Astrocyte (in vitro differentiated cells and primary cell): Measurements from ENCODE around the gene FAM110D. TPM values are rescaled to one million over a fixed set of nuclear protein-coding genes. Genes with fewer than 3 reads are reported as not detected.
A peak's percentile ranks its signal among the peaks of the same experiment; 100 is the strongest.

ENCODE experiments used
- DNase-seq: peaks from one replicate; pipeline ENCODE4 v3.0.0-alpha.2; 2010; ENCODE audit warnings: low read depth
- FAIRE-seq: peaks from 2 replicates; lab custom pipeline; 2011; peaks lifted over from hg19 to GRCh38; lab: Jason Lieb, UNC
- H2AFZ ChIP-seq: 2 replicates; pipeline ENCODE4 v1.6.0; 2012; ENCODE audit warnings: low read depth, low read length, inconsistent platforms
- H3K27ac ChIP-seq: 2 replicates; pipeline ENCODE4 v1.5.1; 2011; ENCODE audit warnings: low read depth, low read length, inconsistent platforms
- H3K27me3 ChIP-seq: 2 replicates; pipeline ENCODE4 v1.6.0; 2011; ENCODE audit warnings: low read length, inconsistent platforms; ENCODE audit not compliant: insufficient read depth
- H3K36me3 ChIP-seq: 2 replicates; pipeline ENCODE4 v1.5.1; 2011; ENCODE audit warnings: low read length, inconsistent platforms; ENCODE audit not compliant: insufficient read depth
- H3K4me1 ChIP-seq: 2 replicates; pipeline ENCODE4 v1.5.1; 2011; ENCODE audit warnings: low read length, inconsistent platforms; ENCODE audit not compliant: insufficient read depth
- H3K4me2 ChIP-seq: 2 replicates; pipeline ENCODE4 v1.6.0; 2012; ENCODE audit warnings: low read length, inconsistent platforms
- H3K4me3 ChIP-seq: 2 replicates; pipeline ENCODE4 v1.5.1; 2011; ENCODE audit warnings: low read depth, mild to moderate bottlenecking, low read length, inconsistent platforms; ENCODE audit not compliant: insufficient read depth
- H3K79me2 ChIP-seq: 2 replicates; pipeline ENCODE4 v1.6.0; 2012; ENCODE audit warnings: mild to moderate bottlenecking, low read length, inconsistent platforms; ENCODE audit not compliant: insufficient read depth
- H3K9ac ChIP-seq: 2 replicates; pipeline ENCODE4 v1.6.0; 2012; ENCODE audit warnings: mild to moderate bottlenecking, low read length, inconsistent platforms
- H3K9me3 ChIP-seq: 2 replicates; pipeline ENCODE4 v1.5.1; 2012; ENCODE audit warnings: low read depth, mild to moderate bottlenecking, low read length, inconsistent platforms; ENCODE audit not compliant: insufficient read depth
- H4K20me1 ChIP-seq: 2 replicates; pipeline ENCODE4 v1.6.0; 2012; ENCODE audit warnings: low read length, inconsistent platforms; ENCODE audit not compliant: insufficient read depth
- H3K27ac Mint-ChIP-seq: one replicate; pipeline ENCODE4 v1.8.0; 2021; ENCODE audit warnings: mild to moderate bottlenecking, mixed read lengths; ENCODE audit not compliant: unreplicated experiment
- H3K27me3 Mint-ChIP-seq: one replicate; pipeline ENCODE4 v1.8.0; 2021; ENCODE audit warnings: low read depth, mixed read lengths; ENCODE audit not compliant: unreplicated experiment
- H3K36me3 Mint-ChIP-seq: one replicate; pipeline ENCODE4 v1.8.0; 2021; ENCODE audit warnings: low read depth, mixed read lengths; ENCODE audit not compliant: unreplicated experiment
- H3K4me1 Mint-ChIP-seq: one replicate; pipeline ENCODE4 v1.8.0; 2021; ENCODE audit warnings: low read depth, mixed read lengths; ENCODE audit not compliant: unreplicated experiment
- H3K4me3 Mint-ChIP-seq: one replicate; pipeline ENCODE4 v1.8.0; 2021; ENCODE audit warnings: mild to moderate bottlenecking, moderate library complexity, mixed read lengths; ENCODE audit not compliant: unreplicated experiment
- H3K9me3 Mint-ChIP-seq: one replicate; pipeline ENCODE4 v1.8.0; 2021; ENCODE audit warnings: mild to moderate bottlenecking, mixed read lengths; ENCODE audit not compliant: unreplicated experiment
- EZH2 ChIP-seq: IDR thresholded peaks from 2 replicates; pipeline ENCODE4 v1.6.1; 2012; ENCODE audit warnings: mild to moderate bottlenecking, low read length, inconsistent platforms; ENCODE audit not compliant: insufficient read depth
- total RNA-seq: library from RNA; stranded (reverse); gene quantifications from 2 replicates; pipeline ENCODE4 v1.2.1, GENCODE V29; 2021
- TF ChIP-seq, protein P1 (sequence below): IDR thresholded peaks from 2 replicates; pipeline ENCODE4 v1.5.1; 2011; ENCODE audit warnings: low read depth, mild to moderate bottlenecking, inconsistent platforms, low read length, moderate library complexity; ENCODE audit not compliant: insufficient read depth

Gene FAM110D
- total RNA-seq, 1 donor from 2014 or later: 0.70 TPM

DNA sequence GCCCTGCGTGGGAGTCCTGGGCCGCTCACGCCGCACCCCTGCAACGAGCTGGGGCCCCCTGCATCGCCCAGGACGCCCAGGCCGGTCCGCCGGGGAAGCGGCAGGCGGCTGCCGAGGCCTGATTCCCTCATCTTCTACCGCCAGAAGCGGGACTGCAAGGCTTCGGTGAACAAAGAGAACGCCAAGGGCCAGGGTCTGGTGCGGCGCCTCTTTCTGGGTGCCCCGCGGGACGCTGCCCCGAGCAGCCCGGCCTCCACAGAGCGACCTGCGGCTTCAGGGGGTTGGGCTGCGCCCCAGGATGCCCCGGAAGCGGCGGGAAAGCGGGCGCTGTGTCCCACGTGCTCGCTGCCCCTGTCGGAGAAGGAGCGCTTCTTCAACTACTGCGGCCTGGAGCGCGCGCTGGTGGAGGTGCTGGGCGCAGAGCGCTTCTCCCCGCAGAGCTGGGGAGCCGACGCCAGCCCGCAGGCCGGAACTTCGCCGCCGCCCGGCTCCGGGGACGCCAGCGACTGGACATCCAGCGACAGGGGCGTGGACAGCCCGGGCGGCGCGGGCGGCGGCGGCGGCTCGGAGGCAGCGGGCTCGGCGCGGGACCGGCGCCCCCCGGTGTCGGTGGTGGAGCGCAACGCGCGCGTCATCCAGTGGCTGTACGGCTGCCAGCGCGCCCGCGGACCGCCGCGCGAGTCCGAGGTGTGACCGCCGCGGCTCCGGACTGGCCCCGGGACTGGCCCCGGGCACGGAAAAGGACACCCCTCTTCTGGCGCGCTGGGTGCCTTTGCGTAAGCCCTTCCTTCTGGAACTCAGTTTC, 2.7 kb downstream of the FAM110D start:
- no peak overlapping the region for H3K9ac ChIP-seq
- H3K27me3 ChIP-seq: peaks cover 2% of the 10 kb centered on the region
- Mint-ChIP-seq H3K27me3 (peaks cover 13% of the 10 kb centered on the region), H3K9me3 (no peaks in the 10 kb centered on the region), H3K4me3 (peak overlapping the region; percentile 77), H3K27ac (peak overlapping the region; percentile 53), H3K36me3 (no peaks in the 10 kb centered on the region), H3K4me1 (peaks cover 22% of the 10 kb centered on the region)
- peak overlapping the region; percentile 91 for H2AFZ ChIP-seq
- H3K36me3 ChIP-seq: no peaks in the 10 kb centered on the region
- peaks cover 22% of the 10 kb centered on the region for H3K4me1 ChIP-seq
- no peak overlapping the region for H3K27ac ChIP-seq
- H3K9me3 ChIP-seq: no peaks in the 10 kb centered on the region
- no peaks in the 10 kb centered on the region for H3K79me2 ChIP-seq
- no peak for TF ChIP-seq EZH2
- TF ChIP-seq, protein P1, sequence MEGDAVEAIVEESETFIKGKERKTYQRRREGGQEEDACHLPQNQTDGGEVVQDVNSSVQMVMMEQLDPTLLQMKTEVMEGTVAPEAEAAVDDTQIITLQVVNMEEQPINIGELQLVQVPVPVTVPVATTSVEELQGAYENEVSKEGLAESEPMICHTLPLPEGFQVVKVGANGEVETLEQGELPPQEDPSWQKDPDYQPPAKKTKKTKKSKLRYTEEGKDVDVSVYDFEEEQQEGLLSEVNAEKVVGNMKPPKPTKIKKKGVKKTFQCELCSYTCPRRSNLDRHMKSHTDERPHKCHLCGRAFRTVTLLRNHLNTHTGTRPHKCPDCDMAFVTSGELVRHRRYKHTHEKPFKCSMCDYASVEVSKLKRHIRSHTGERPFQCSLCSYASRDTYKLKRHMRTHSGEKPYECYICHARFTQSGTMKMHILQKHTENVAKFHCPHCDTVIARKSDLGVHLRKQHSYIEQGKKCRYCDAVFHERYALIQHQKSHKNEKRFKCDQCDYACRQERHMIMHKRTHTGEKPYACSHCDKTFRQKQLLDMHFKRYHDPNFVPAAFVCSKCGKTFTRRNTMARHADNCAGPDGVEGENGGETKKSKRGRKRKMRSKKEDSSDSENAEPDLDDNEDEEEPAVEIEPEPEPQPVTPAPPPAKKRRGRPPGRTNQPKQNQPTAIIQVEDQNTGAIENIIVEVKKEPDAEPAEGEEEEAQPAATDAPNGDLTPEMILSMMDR: no peak
- DNase-seq (peak; percentile 40), FAIRE-seq (no peak)
- H3K4me3 ChIP-seq: peak overlapping the region; percentile 51
- no peaks in the 10 kb centered on the region for H4K20me1 ChIP-seq
- peak overlapping the region; percentile 86 for H3K4me2 ChIP-seq

DNA sequence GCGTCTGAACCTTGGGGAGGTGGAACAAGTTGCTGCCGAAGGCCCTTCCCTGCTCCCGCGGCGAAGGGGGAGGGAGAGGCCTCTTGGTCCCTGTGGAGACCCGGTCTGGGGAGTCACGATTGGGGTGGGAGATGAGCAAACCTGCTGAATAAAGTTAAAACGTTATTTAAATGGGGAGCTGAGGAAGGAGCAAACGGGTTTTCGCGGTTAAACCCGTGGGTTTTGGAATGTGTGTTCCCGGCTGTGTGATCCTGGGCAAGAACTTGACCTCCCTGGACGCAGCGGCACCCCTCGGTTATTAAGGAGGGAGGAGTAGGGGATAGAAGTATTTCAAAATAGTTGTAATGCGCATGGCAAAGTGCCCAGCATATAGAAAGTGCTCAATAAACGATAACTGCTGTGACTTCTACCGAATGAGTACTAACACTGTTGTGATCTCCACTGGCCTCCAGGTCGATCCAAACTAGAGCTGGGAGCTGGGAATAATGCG, 3.4 kb downstream of the FAM110D start:
- no peak overlapping the region for H3K27ac ChIP-seq
- no peak for TF ChIP-seq EZH2
- TF ChIP-seq, protein P1: no peak
- Mint-ChIP-seq H3K27ac (peak overlapping the region; percentile 53), H3K27me3 (peaks cover 13% of the 10 kb centered on the region), H3K4me1 (peaks cover 22% of the 10 kb centered on the region), H3K36me3 (no peaks in the 10 kb centered on the region), H3K4me3 (peak overlapping the region; percentile 77), H3K9me3 (no peaks in the 10 kb centered on the region)
- FAIRE-seq (no peak), DNase-seq (no peak)
- no peaks in the 10 kb centered on the region for H3K9me3 ChIP-seq
- no peak overlapping the region for H3K9ac ChIP-seq
- peak overlapping the region; percentile 86 for H3K4me2 ChIP-seq
- no peaks in the 10 kb centered on the region for H4K20me1 ChIP-seq
- H3K27me3 ChIP-seq: peaks cover 2% of the 10 kb centered on the region
- peaks cover 20% of the 10 kb centered on the region for H3K4me1 ChIP-seq
- peak overlapping the region; percentile 91 for H2AFZ ChIP-seq
- H3K36me3 ChIP-seq: no peaks in the 10 kb centered on the region
- peak overlapping the region; percentile 51 for H3K4me3 ChIP-seq
- H3K79me2 ChIP-seq: no peaks in the 10 kb centered on the region

DNA sequence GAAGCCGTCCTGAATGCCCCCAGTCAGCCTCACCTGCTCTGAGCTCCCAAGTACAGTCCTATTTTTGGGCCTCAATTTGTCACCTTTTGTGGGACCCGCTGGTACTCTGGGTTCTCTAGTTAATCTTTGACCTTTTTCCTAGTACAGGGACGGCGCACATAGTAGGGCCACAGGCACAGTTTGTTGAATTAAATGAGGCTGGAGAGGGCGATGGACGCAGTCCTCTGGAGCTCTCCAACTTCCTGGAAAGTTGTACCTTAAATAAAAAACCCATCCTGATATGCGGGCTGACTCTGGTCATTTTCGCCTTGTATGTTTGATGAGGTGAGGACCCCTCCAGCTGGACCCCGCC, 4.8 kb downstream of the FAM110D start:
- H3K4me1 ChIP-seq: peaks cover 20% of the 10 kb centered on the region
- Mint-ChIP-seq H3K36me3 (no peaks in the 10 kb centered on the region), H3K27ac (no peak overlapping the region), H3K4me1 (peaks cover 18% of the 10 kb centered on the region), H3K27me3 (peaks cover 4% of the 10 kb centered on the region), H3K9me3 (no peaks in the 10 kb centered on the region), H3K4me3 (peak overlapping the region; percentile 45)
- H3K27ac ChIP-seq: no peak overlapping the region
- no peaks in the 10 kb centered on the region for H3K79me2 ChIP-seq
- no peaks in the 10 kb centered on the region for H3K9me3 ChIP-seq
- H3K27me3 ChIP-seq: peaks cover 2% of the 10 kb centered on the region
- FAIRE-seq (no peak), DNase-seq (no peak)
- no peak overlapping the region for H2AFZ ChIP-seq
- no peaks in the 10 kb centered on the region for H3K36me3 ChIP-seq
- H3K9ac ChIP-seq: no peak overlapping the region
- TF ChIP-seq EZH2: no peak
- TF ChIP-seq, protein P1: no peak
- H3K4me3 ChIP-seq: no peak overlapping the region
- H3K4me2 ChIP-seq: peak overlapping the region; percentile 80
- no peaks in the 10 kb centered on the region for H4K20me1 ChIP-seq
